Stimulated activated CD4-positive, alpha-beta T cell treated with anti-CD3 and anti-CD28 coated beads, Interleukin-15, amount 100 ng/mL, for 24 hours (primary cell): Measurements from ENCODE around the gene PAX9.

ENCODE experiments used
- DNase-seq: peaks from one replicate; pipeline ENCODE4 v3.0.0-alpha.2; 2020

The PAX9 gene

GRCh38 chr14:36661506-36662257, at the start of gene PAX9:
Gene PAX9, plus strand, starts transcription at chr14:36661860. Its CDS starts 230 bp downstream, at chr14:36662090.
- DNase-seq: peak; percentile 66

- DNase-seq: no peak
Measured at GRCh38 chr14:36617824-36618223, 43.8 kb upstream of the PAX9 start.

GRCh38 chr14:36618641-36619040, 43.0 kb upstream of the PAX9 start:
- DNase-seq: no peak

- no peak for DNase-seq
Measured at GRCh38 chr14:36619131-36619530, 42.5 kb upstream of the PAX9 start.

- no peak for DNase-seq
Measured at GRCh38 chr14:36619853-36620252, 41.8 kb upstream of the PAX9 start.

- no peak for DNase-seq
Measured at GRCh38 chr14:36625014-36625413, 36.6 kb upstream of the PAX9 start.

- no peak for DNase-seq
Measured at GRCh38 chr14:36625436-36625835, 36.2 kb upstream of the PAX9 start.

- DNase-seq: no peak
Measured at GRCh38 chr14:36626151-36626550, 35.5 kb upstream of the PAX9 start.

- no peak for DNase-seq
Measured at GRCh38 chr14:36627981-36628380, 33.7 kb upstream of the PAX9 start.

- no peak for DNase-seq
Measured at GRCh38 chr14:36633580-36633979, 28.1 kb upstream of the PAX9 start.

- DNase-seq: no peak
Measured at GRCh38 chr14:36646664-36647416, 14.8 kb upstream of the PAX9 start.

GRCh38 chr14:36647417-36647823, 14.2 kb upstream of the PAX9 start:
- DNase-seq: no peak

- no peak for DNase-seq
Measured at GRCh38 chr14:36647824-36648753, 13.6 kb upstream of the PAX9 start.

- no peak for DNase-seq
Measured at GRCh38 chr14:36649872-36650650, 11.6 kb upstream of the PAX9 start.

- no peak for DNase-seq
Measured at GRCh38 chr14:36652542-36653201, 9.0 kb upstream of the PAX9 start.

GRCh38 chr14:36653413-36653812, 8.2 kb upstream of the PAX9 start:
- DNase-seq: no peak

GRCh38 chr14:36653962-36654793, 7.5 kb upstream of the PAX9 start:
- DNase-seq: no peak

GRCh38 chr14:36654794-36655381, 6.8 kb upstream of the PAX9 start:
- DNase-seq: no peak

- DNase-seq: no peak
Measured at GRCh38 chr14:36655571-36655962, 6.1 kb upstream of the PAX9 start.

GRCh38 chr14:36655963-36656686, 5.5 kb upstream of the PAX9 start:
- DNase-seq: peak; percentile 50
